ENCODE measurements around the gene MYOF.
A peak's percentile ranks its signal among the peaks of the same experiment; 100 is the strongest.
"Not testable (repeated sequence)": the region's sequence is repeated elsewhere in the genome, so short reads cannot be mapped to it uniquely, and the experiment has no call there.

MYOF gene

GRCh38 chr10:93342366-93342765, 139.8 kb downstream of the MYOF start:
- DNase-seq, result no peak

- no peak for DNase-seq
These were observed 144.8 kb downstream of the MYOF start for GRCh38 chr10:93337309-93337721.

- DNase-seq, result no peak
These were observed 145.5 kb downstream of the MYOF start for GRCh38 chr10:93336678-93337077.

- no peak for DNase-seq
These were observed 146.0 kb downstream of the MYOF start for GRCh38 chr10:93336110-93336509.

- no peak for DNase-seq
These were observed 147.2 kb downstream of the MYOF start for GRCh38 chr10:93334901-93335327.

- no peak for DNase-seq
These were observed 148.0 kb downstream of the MYOF start for GRCh38 chr10:93334181-93334580.

- DNase-seq, result no peak
These were observed 148.7 kb downstream of the MYOF start for GRCh38 chr10:93333278-93333978.

GRCh38 chr10:93330824-93331223, 151.3 kb downstream of the MYOF start:
- no peak for DNase-seq

GRCh38 chr10:93319896-93320295, 162.2 kb downstream of the MYOF start:
- no peak for DNase-seq

- no peak for DNase-seq
These were observed 163.0 kb downstream of the MYOF start for GRCh38 chr10:93319096-93319495.

- no peak for DNase-seq
These were observed 166.9 kb downstream of the MYOF start for GRCh38 chr10:93315246-93315645.

- DNase-seq, result not testable (repeated sequence)
These were observed 167.5 kb downstream of the MYOF start for GRCh38 chr10:93314656-93315055.

- DNase-seq, result no peak
These were observed 168.3 kb downstream of the MYOF start for GRCh38 chr10:93313798-93314197.

- no peak for DNase-seq
These were observed 173.1 kb downstream of the MYOF start for GRCh38 chr10:93309062-93309461.

- no peak for DNase-seq
These were observed 177.0 kb downstream of the MYOF start for GRCh38 chr10:93305122-93305521.

GRCh38 chr10:93300981-93301380, 181.2 kb downstream of the MYOF start:
- DNase-seq, result no peak

GRCh38 chr10:93300288-93300917, 181.7 kb downstream of the MYOF start:
- DNase-seq, result peak; percentile 26

- peak; percentile 32 for DNase-seq
These were observed 182.4 kb downstream of the MYOF start for GRCh38 chr10:93299606-93300287.

- no peak for DNase-seq
These were observed 182.9 kb downstream of the MYOF start for GRCh38 chr10:93299195-93299594.

GRCh38 chr10:93296151-93296550, 186.0 kb downstream of the MYOF start:
- DNase-seq, result no peak

GRCh38 chr10:93293999-93294398, 188.1 kb downstream of the MYOF start:
- no peak for DNase-seq

- no peak for DNase-seq
These were observed 191.3 kb downstream of the MYOF start for GRCh38 chr10:93290661-93291354.
